NB4 (cell line): ENCODE measurements around the gene ZNF18.

Experiments
- DNase-seq: peaks from one replicate; pipeline ENCODE4 v3.0.0; 2010; ENCODE audit warnings: low read depth
- H3K4me3 ChIP-seq: one replicate; pipeline ENCODE4 v1.5.1; 2011; ENCODE audit warnings: mild to moderate bottlenecking, low read depth, low read length, moderate library complexity
- MYC ChIP-seq: IDR thresholded peaks from 2 replicates; pipeline ENCODE4 v1.6.1; 2011; ENCODE audit warnings: low read depth, low read length
- POLR2A ChIP-seq: IDR thresholded peaks from 2 replicates; pipeline ENCODE4 v1.6.1; 2011; ENCODE audit warnings: mild to moderate bottlenecking; ENCODE audit not compliant: insufficient read length; ENCODE audit errors: extremely low read depth
- TF ChIP-seq, protein P1 (sequence below): IDR thresholded peaks from 2 replicates; pipeline ENCODE4 v1.6.1; 2011; ENCODE audit warnings: low read depth, low read length
- TF ChIP-seq, protein P2 (sequence below): IDR thresholded peaks from one replicate; pipeline ENCODE4 v1.5.1; 2012; ENCODE audit warnings: low read depth, low read length

ZNF18 gene

DNA sequence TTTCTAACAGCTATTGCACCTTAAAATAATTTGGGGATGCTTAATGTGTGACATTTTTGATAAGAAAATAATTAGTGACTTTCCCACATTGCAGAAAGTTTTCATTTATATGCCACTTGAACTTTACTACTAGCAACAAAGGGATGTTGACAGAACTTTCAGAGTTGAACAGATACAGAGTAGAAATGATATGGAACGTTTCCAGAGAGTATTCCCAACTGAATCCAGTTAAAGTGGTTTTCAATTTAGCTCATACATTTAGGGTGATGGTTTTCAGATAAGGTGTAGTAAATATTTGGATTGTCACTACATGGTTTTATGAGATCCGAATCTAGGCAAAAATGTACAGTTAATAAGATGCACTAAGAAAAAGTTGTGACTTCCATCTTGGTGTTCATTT is 40.7 kb upstream of the ZNF18 start:
- H3K4me3 ChIP-seq: no peak overlapping the region
- DNase-seq: no peak
- TF ChIP-seq POLR2A: no peak
- TF ChIP-seq, protein P1, sequence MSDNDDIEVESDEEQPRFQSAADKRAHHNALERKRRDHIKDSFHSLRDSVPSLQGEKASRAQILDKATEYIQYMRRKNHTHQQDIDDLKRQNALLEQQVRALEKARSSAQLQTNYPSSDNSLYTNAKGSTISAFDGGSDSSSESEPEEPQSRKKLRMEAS: no peak
- TF ChIP-seq, protein P2, sequence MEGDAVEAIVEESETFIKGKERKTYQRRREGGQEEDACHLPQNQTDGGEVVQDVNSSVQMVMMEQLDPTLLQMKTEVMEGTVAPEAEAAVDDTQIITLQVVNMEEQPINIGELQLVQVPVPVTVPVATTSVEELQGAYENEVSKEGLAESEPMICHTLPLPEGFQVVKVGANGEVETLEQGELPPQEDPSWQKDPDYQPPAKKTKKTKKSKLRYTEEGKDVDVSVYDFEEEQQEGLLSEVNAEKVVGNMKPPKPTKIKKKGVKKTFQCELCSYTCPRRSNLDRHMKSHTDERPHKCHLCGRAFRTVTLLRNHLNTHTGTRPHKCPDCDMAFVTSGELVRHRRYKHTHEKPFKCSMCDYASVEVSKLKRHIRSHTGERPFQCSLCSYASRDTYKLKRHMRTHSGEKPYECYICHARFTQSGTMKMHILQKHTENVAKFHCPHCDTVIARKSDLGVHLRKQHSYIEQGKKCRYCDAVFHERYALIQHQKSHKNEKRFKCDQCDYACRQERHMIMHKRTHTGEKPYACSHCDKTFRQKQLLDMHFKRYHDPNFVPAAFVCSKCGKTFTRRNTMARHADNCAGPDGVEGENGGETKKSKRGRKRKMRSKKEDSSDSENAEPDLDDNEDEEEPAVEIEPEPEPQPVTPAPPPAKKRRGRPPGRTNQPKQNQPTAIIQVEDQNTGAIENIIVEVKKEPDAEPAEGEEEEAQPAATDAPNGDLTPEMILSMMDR: no peak
- TF ChIP-seq MYC: no peak

- no peak overlapping the region for H3K4me3 ChIP-seq
- TF ChIP-seq POLR2A (no peak), MYC (no peak)
- TF ChIP-seq, protein P1: no peak
- TF ChIP-seq, protein P2: no peak
- no peak for DNase-seq
Measured at GRCh38 chr17:12035673-12036072, 38.4 kb upstream of the ZNF18 start.

DNA sequence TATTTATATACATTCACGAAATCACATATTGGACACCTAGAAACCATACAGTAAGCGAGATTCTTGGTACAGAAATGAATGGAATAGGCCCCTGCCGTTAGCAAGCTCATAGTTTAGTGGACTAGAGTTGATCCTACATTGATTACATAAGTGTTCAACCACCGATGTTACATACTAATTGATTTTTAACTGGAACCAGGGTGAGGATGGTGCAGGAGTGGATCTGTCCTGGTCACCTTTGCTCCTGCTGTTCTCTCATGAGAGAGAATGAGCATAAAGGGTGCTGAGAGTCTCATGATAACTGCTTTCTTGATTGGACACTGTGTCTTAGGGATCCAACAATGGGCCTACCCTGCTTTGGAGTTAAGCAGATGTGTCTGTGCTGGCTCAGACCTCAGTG is 37.3 kb upstream of the ZNF18 start:
- DNase-seq: no peak
- no peak for TF ChIP-seq MYC
- TF ChIP-seq, protein P1: no peak
- TF ChIP-seq, protein P2: no peak
- no peak for TF ChIP-seq POLR2A
- no peak overlapping the region for H3K4me3 ChIP-seq

DNA sequence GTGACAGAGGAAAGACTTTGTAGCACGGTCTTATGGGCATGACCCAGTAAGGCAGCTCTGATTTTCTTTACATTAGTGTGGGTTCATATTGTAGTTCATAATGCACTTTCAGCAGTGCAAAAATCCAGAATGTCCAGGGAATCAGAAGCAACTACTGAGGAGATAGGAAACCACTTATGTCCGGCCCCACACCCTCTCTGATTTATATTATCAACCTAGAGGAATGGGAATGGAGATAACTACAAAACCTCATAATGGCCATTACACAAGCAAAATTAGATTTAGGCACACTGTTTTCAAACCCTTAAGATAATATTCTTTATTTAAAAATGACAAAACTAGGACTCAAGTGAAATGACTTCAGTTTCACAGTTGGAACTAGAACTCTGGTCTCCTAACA is 31.3 kb upstream of the ZNF18 start:
- no peak for DNase-seq
- no peak overlapping the region for H3K4me3 ChIP-seq
- TF ChIP-seq POLR2A: no peak
- TF ChIP-seq, protein P1: no peak
- no peak for TF ChIP-seq MYC
- TF ChIP-seq, protein P2: no peak

GRCh38 chr17:12027658-12028057 is 30.4 kb upstream of the ZNF18 start:
- no peak overlapping the region for H3K4me3 ChIP-seq
- TF ChIP-seq, protein P2: no peak
- TF ChIP-seq, protein P1: no peak
- no peak for TF ChIP-seq MYC
- TF ChIP-seq POLR2A: no peak
- no peak for DNase-seq

DNA sequence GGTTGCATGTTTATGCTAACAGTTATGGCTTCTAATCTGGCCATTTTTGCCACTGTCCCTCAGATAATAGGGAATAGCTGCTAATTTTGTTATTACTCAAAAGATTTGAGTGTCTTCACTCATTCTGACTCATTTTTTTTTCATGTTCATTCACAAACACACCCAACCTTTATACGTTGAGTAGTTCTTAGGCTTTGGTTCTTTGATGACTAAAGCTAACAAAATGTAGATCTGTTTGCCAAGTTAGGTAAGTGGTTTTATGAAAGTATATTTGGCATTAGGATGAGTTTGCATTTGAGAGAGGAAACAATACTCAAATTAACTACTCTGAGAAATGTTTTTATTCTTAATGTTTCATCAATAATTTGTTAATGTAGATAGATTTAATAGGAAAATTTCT is 27.1 kb upstream of the ZNF18 start:
- no peak for DNase-seq
- H3K4me3 ChIP-seq: no peak overlapping the region

More for the DNA sequence above, 27.1 kb upstream of the ZNF18 start:
- no peak for TF ChIP-seq POLR2A
- TF ChIP-seq, protein P1: no peak
- TF ChIP-seq MYC: no peak
- TF ChIP-seq, protein P2: no peak
